NCI-H2196 (cell line): ENCODE data around the gene STEAP1B.

Experiments
- DNase-seq: peaks from one replicate; lab custom pipeline; 2025; ENCODE audit not compliant: unreplicated experiment; lab: John Stamatoyannopoulos, UW

Gene STEAP1B

DNA sequence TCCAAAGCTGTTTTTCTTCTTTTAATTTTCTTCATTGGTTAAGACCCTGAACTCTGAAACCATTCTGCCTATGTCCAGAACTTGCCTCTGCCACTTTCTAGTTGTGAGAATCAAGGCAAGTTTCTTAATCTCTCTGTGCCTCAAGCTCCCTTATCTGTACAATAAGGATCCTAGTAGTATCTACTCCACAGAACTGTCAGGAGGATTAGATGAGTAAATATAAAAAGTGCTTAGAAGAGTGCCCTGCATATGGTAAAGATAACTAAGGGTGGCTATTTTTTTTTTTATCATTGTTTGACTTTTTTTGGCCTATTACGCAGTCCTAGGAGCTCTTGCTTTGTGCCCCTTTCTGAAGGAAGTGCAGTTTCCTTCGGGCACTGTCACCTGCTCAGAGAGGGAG is 96.6 kb downstream of the STEAP1B start:
- no peak for DNase-seq

DNA sequence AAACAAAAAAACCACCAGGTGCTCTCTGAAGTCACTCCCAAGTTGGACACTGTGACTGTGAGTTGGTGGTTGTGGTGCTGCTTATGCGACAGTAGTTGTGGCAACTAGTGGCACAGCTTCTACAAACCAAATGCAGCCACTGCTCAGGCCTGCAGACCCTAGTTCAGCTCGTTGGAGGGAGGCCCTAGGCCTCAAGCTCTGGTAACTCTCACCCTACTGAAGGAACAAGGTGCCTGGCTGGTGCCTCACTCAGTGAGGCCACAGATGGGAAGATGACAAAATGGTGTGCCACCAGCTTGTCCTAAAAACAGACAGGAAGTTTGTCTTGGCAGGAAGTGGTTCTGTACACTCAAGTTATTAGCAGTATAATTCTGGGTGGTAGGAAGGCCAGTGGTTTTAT is 97.7 kb downstream of the STEAP1B start:
- DNase-seq = no peak

DNA sequence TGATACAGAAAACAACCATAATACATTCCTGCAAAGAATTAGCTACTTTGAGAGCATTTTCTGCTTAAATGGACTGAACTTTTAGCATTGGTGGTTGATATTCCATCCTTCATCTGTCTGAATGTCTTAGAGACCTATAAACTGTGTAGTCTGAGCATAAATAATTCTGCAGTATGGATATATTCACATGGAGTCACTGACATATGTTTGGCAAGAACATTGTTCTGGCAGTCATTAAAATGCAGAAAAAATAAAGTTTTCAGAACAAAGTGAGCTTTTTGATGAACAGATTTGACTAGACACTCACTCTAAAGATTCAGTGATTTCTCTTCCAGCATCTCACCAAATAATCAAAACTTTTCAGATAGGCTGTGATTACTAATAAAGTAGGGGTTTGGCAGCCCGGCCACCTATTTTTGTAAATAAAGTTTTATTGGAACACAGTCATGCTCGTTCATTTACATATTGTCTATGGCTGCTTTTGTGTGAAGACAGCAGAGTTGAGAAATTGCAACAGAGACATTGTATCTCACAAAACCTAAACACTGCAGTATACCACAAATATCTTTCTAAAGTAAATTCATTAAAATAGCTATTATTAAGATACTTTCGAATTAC is 98.9 kb downstream of the STEAP1B start:
- no peak for DNase-seq

DNA sequence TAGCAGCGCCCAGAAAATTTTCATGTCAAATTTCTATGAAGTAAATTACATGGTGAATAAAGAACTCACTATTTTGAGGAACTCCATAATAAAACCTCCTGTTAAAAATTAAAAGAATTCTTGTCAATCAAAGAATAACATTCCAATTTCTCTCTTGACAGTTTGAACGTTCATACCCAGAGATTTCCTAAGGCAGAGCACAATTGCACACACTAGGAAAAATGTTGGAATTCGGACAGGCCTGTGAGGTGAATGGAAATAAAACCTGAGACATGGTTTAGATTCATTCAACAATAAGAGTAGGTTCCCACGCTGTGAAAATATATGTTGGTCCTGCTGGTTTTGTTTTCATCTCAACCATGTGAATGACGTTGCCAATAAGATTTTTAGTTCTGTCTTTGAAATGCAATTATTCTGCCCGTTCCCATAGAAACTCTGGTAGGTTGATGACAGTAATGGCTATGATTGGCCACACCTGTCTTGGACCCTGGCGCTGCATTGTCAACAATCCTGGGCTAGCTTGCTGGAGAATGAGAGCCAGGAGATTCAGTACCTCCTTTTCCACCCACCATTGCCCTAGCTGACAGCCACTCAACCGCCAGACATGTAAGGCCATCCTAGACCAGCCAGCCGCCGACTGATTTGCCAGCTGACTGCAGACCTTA is 99.7 kb downstream of the STEAP1B start:
- DNase-seq = no peak

DNA sequence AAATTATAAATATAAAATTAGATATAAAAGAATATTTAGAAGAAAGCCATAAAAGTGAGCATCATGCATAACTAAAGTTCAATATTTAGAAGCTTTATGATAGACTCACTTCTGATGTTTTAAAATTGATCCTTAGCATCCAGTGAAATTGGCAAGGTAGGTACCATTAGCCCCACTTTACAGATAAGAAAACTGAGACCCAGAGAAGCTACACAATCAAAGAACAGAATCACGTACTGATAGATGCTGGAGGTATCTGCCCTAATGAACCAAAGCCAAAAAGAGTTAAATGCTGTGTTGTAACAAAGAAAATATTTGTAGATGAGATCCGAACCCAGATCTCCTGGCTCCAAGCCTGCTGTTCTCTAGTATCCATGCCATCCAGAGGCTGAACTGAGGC is 100.4 kb downstream of the STEAP1B start:
- DNase-seq = no peak

DNA sequence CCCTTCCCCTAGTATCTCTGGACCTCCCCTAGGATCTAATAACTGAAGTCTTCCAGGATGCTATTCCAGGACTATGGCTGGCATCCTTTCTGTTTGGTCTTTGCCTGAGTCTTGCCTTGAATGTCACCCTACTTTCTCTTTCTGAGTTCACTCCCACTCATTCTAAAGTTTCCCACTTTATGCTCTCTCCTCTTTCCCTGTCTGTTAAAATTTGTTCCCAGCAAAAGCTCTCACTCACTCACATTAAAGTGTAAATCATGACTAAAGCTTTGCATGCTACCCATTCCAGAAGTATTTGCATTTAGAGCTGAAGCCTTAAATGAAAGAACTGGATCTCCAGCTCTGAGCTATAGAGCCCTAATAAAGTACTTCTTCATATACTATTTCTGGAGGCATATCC is 100.9 kb downstream of the STEAP1B start:
- DNase-seq = no peak

DNA sequence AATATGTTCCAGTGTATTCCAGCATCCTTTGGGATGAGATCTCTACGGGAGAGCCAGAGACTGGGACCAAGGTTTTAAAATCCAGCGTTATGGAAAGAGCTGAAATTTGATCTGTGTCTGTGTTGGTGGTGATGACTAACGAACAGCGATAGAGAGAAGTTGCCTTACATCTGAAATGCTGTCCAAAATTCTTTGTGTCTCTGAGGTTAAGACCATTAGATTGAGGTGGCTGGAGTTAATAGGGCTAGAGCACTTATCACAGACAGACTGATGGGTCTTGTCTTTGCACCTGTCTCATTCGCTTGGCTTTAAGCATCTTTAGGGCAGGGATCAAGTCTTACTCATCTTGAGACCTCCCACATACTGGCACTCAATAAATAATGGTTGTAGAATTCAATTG is 102.0 kb downstream of the STEAP1B start:
- DNase-seq = no peak

DNA sequence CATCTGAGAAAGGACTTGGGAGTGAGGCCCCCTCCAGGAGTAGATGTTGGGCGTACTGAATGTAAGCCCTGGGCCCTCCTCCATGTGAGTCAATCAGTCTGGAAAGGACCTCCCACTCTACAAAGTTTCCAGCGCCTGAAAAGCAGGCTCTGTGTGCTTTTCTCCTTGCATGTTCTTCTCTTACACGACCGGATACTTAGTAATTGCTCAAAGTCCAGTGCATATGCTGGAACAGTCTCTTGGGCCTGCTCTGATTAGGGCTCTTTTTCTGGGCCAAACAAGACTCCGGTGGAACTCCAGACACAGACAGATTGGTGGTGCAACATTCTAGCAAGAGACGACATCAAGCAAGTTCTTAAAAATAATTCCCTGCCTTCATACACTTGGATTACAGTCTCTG is 104.8 kb downstream of the STEAP1B start:
- no peak for DNase-seq

DNA sequence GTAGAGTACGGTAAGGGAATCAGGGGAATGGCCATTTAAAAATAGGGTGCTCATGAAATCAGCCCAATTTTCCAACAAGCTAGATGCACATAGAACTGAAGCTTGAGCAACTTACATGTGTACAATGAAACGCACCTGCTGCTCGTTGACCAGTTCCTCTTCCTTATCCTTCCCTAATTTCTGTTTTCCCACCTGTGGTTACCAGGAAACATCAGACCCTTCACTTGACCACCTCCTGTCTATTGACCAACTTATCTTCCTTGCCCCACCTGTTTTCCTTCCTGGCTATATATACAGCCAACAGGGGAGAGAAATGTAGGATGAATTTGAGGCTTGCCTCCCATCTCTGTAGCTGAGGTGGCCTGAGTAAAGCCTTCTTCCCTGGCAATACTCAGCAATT is 105.2 kb downstream of the STEAP1B start:
- no peak for DNase-seq

DNA sequence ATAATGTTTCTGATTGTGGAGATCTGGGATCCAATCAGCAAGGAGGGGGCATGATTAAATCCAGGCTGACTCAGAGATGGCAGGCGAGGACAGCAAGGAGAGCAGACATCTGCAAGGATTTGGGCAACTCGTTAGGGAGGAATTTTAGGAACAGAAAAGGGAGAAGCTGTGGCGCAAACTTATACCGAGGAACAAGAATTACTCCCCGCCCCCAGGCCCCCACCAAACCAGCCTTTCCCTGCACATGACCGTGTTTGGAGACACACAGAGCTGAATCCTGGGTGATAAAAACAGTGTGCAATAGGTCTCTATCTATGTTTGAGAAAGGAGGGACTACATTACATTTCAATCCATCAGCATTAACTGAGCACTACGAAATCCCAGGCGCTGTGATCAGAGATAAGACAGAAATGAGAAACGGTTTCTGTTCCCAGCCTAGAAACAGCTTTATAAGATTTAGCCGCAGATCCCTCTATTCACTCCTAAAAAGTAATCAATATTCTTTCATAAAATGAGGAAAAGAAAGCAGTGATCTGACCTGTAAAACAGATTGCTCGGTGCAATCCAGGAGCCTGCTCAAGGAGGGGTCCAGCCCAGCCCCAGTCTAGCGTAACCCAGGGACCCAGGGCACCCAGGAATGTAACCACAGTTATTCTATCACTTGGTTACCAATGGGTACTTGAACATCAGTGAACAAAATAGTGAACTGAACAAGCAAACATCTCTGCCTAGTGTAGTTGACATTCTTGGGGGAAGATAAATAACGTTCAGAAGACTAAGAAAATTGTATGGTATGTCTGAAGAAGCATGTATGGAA is 105.9 kb downstream of the STEAP1B start:
- DNase-seq = no peak

DNA sequence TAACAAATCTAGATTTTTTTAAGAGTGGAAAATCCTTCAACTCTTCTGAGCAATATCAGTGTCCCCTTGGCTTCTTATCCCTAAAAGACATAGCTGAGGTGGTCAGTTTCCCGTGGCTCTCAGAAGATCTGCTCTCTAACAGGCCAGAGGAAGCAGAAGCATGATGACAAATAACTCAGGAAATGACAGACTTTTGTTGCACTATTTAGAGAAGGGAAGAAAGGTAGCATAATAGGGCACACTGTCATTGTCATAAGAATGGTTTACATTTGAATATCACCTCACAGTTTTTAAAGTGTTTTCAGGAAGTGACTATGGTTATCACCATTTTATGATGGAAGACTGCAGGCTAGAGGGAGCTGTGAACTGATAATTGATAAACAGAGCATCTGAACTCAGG is 109.5 kb downstream of the STEAP1B start:
- no peak for DNase-seq

DNA sequence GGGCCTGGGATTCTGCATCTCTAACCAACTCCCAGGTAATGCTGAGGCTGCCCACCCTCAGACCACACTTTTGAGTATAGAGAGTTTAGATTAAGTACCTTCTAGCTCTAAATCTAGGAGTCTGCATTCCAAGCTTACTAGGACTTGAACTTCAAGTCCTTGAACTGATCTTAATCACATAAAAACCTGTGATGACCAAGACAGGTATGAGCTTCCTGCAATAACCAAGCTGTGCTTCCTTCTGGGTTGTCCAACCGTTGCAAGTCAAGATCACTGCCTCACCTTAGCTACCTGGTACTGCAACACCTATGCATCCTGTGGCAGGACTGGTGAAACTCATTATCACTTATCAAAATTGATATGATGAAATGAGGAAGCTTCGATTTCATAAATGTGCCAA is 110.1 kb downstream of the STEAP1B start:
- DNase-seq = no peak

DNA sequence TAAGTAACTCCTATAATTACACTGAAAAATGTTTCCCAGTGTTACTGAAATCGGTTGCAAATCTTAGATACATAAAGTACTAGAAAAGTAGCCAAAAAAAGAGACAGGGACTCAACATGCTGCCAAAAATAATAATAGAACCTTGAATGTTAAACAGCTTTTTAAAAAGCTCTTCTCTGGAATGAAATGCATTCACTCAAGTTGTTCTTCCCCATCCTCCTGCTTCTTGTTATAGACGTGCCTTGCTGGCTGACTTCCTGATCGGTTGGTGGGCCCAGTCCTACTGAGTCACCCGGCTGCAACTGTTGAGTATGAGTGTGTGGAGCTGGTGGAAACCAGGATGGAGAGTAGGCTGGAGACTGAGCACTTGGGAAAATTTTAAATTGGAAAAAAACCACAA is 112.4 kb downstream of the STEAP1B start:
- no peak for DNase-seq

DNA sequence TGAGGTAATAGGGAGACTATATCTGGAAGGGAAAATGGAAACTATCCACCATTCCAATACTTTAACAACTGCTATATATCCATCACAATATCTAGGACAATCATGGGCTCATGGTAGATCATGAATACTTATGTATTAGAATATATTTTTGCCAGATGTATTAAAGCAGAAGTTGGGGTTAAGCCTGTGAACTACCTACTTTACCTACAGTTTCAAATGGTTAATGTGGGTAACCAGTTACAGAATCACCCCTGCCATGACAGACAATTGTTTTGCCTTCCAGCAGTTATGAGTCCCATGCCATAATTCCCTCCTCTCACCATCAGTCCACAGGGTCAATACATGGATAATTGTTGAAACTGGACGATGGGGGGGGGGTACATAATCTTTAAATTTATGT is 113.1 kb downstream of the STEAP1B start:
- no peak for DNase-seq

DNA sequence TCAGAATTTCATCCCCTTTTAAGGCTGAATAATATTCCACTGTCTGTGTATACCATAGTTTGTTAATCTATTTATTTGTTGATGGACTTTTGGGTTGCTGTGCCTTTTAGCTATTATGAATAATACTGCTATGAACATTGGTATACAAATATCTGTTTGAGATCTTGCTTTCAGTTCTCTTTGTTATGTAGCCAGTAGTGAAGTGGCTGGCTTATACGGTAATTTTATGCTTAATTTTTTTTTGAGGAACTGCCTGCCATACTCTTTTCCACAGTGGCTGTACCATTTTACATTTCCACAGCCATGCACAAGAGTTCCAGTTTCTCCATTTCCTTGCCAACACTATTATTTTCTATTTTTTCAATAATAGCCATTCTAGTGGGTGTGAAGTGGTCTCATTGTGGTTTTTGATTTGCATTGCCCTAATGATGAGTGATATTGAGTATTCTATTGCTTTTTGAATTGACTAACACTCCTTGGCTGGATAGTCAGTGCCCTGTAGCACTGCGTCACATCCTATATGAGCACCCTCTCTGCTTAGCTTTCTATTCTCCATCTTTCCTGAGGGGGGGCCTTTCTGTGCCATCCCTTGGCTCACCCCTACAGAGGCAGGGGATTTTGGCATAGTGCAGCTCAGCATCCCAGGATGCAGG is 113.7 kb downstream of the STEAP1B start:
- DNase-seq = no peak

DNA sequence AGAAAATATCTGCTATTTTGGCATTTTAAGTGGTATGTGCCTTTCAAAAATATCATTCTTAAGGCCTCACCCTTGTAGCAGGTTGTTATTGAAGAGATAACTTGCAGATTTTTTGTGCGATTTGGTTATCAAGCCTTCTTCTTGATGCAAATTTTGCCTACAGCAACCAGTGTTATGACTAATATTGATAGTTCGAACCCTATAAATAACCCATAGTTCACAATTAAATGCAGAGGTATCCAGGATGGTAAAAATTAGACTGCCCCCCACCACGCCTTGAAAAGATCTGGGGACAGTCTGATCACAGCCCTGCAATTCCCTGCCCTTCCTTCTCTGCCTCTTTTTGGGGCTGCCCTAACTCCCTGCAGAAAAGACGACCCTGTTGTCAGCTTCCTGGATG is 114.7 kb downstream of the STEAP1B start:
- DNase-seq = no peak

DNA sequence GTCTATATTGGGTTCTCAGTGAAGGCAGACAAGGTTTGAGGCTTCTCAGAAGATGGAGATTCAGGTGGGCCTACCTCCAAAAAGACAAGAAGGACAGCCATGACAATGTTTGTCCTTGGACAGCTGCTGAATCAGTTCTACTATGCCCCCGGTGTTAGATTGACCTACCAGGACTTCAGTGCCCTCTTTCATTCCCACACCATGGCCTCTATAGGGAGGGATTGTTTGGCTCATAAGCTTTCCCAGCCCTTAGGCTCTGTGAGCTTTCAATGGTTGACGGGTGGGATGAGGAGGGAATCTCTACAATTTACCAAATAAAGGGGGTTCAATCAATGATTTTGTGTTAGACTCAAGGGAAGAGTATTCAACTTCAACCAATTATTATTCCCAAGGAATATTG is 119.7 kb downstream of the STEAP1B start:
- DNase-seq = no peak

DNA sequence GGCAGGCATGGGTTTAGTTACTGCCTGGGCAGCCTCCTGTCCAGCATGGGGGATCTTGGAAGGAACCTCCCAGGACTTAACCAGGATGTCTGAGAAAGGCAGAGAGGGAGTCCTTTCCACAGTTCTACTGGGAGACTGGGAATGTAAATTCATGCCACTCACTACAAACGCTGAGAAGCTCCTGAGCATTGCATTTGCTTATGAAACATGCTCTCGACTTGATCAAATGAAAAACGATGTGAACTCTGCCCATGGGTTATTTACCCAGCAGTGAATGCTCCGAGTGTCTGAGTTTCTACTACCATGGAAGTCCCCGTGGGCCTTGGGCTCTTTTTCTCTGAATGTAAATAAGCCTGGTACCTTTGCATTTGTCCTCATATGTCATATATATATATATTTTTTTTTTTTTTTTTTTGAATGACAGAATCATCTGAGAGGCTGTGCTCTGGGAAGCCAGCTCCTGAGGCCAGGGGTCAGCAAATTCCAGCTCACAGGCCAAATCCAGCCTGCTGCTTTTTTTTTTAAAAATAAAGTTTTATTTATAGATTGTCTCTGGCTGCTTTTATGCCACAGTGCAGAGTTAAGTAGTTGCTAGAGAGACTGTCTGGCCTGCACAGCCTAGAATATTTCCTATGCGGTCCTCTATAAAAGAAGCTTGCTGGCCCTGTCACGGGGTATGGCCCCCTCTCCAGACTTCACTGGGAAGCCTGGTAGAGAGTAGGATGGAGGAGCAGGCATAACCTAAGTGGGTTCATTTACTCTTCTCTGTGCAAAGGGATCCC is 121.6 kb downstream of the STEAP1B start:
- DNase-seq = no peak

DNA sequence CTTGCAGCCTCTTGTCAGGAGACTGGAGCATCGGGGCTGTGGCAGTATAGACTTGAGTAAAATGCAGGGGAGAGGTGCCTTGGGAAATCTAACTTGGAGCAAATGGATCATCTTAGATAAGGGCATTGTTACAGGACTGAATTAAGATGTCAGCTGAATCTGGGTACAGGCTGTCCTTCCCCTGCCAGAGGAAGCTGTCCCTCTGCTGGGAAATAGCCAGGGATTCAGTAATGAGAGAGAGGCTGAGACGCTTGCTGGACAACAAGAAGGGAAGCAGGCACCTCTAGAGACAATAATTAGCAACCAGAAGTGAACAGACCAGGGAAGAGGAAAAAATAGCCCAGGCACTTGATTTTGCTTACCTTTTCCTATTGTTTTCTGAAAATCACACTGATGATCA is 122.3 kb downstream of the STEAP1B start:
- no peak for DNase-seq

DNA sequence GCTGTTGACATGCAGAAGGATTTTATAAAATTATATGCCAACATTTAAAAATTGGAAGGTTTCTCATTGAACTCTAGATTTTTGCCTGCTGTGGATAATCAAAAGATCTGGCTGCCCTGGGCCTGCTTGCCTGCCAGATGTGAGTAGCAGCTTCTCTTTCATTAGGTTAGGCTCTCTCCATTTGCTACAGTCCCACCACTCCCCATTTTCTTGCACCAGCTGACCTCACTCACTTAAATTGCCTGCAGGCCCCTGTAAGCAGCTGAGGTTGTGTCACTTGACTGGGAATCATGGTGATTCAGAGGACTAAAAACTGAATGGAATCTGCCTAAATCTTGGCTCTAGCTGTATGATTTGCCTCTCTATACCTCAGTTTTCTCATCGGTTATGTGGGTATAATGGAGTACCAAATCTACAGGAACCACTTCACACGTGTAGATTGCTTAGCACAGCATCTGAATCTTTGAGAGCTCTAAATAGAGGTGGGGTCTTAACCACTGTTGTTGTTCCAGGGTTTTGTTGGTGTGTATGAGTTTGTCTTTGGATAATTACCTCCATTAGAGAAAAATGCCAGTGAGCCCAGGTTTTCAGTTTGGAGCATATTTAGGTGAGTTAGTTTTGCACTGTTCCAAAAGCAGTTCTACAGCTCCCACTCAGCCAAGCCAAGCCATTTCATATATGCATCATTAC is 124.5 kb downstream of the STEAP1B start:
- DNase-seq = no peak

DNA sequence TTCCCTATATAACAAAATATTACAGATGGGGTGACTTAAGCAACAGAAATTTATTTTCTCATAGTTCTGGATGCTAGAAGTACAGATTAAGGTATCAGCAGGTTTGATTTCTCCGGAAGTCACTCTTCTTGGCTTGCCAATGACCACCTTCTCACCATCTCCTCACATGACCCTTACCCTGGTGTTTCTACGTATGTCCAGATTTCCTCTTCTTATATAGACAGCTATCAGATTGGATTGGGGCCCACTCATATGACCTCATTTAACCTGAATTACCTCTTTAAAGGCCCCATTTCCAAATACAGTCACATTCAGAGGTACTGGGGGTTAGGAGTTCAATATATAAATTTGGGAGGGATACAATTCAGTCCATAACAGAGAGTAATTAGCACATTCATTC is 126.1 kb downstream of the STEAP1B start:
- no peak for DNase-seq
